Mucosa of rectum (tissue), 2 donors: ENCODE results near the gene ZNF746.

Experiments
- H3K27ac ChIP-seq, 2 donors: one replicate each; pipeline ENCODE4 v1.7.0; 2013; ENCODE audit warnings: inconsistent platforms in 2 of 2, low read depth in 2 of 2, low read length in 2 of 2
- H3K27me3 ChIP-seq, 2 donors: one replicate each; pipeline ENCODE4 v1.7.0; 2013; ENCODE audit warnings: low read length in 2 of 2; ENCODE audit not compliant: control insufficient read depth in 2 of 2, insufficient read depth in 2 of 2
- H3K36me3 ChIP-seq, 2 donors: one replicate each; pipeline ENCODE4 v1.7.0; 2013; ENCODE audit warnings: low read length in 2 of 2; ENCODE audit not compliant: control insufficient read depth in 2 of 2, insufficient read depth in 2 of 2
- H3K4me1 ChIP-seq, 2 donors: one replicate each; pipeline ENCODE4 v1.7.0; 2013; ENCODE audit warnings: low read length in 2 of 2, mild to moderate bottlenecking in 1 of 2; ENCODE audit not compliant: control insufficient read depth in 2 of 2, insufficient read depth in 2 of 2
- H3K4me3 ChIP-seq, 2 donors: one replicate each; pipeline ENCODE4 v1.7.0; 2013; ENCODE audit warnings: low read length in 2 of 2
- H3K9ac ChIP-seq, 2 donors: one replicate each; pipeline ENCODE4 v1.7.0; 2013; ENCODE audit warnings: low read length in 2 of 2, low read depth in 1 of 2, mild to moderate bottlenecking in 1 of 2
- H3K9me3 ChIP-seq, 2 donors: one replicate each; pipeline ENCODE4 v1.7.0; 2013; ENCODE audit warnings: low read length in 2 of 2; ENCODE audit not compliant: control insufficient read depth in 2 of 2
- donor health status: healthy.
- donor health status: Normal muscosa, but diverticular disease.

The ZNF746 gene

GRCh38 chr7:149432121-149432691 is 65.4 kb downstream of the ZNF746 start:
- H3K27ac ChIP-seq: no peak overlapping the region
- no peaks in the 10 kb centered on the region for H3K27me3 ChIP-seq
- no peak overlapping the region for H3K9ac ChIP-seq
- no peaks in the 10 kb centered on the region for H3K4me1 ChIP-seq
- peaks cover 28 to 32% of the 10 kb centered on the region in 2 donors for H3K36me3 ChIP-seq
- H3K9me3 ChIP-seq: no peaks in the 10 kb centered on the region
- no peak overlapping the region for H3K4me3 ChIP-seq

DNA sequence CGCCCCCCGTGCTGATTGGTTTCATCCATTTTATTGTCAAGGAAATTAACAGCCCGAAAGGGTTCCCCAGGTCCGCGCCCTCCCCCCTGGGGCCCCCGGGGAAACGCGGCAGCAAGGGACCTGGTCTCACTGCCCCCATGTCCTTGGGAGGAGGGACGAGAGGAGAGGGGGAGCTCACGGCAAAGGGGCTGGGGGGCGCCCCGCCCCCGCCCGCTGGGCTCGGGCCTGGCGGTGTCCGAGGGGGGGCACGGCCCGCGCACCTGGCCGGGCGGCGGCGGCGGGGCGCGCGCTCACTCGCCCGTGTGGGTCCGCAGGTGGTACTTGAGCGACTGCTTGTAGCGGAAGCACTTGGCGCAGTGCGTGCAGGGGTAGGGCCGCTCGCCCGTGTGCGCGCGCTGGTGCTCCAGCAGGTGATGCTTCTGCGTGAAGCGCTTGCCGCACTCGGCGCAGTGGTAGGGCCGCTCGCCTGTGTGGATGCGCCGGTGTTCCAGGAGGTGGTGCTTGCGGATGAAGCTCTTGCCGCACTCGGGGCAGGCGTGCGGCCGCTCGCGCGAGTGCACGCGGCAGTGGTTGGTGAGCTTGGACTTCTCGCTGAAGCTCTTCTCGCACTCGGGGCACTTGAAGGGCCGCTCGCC is 66.0 kb downstream of the ZNF746 start:
- no peak overlapping the region for H3K9ac ChIP-seq
- H3K36me3 ChIP-seq: peaks cover 28 to 30% of the 10 kb centered on the region in 2 donors
- no peaks in the 10 kb centered on the region for H3K4me1 ChIP-seq
- no peak overlapping the region for H3K4me3 ChIP-seq
- no peaks in the 10 kb centered on the region for H3K27me3 ChIP-seq
- no peaks in the 10 kb centered on the region for H3K9me3 ChIP-seq
- H3K27ac ChIP-seq: no peak overlapping the region

DNA sequence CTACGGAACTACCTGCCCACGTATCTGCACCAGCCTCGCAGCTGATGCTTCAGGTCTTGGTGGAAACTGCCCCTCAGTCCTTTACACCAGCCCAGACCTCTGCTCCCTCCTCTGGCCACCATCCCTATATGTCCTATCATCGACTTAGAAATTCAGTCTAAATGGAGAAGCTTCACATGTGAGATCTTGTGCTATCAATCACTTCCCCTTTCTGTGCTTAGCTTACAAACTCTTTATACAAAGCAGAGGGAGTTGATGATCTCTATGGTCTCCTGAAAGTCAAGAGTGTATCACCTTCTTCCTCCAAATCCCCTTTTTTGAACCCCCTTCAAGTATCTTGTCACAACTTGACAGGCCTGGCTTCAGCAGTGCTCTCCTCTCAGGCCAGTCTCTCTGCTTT is 67.4 kb downstream of the ZNF746 start:
- H3K27me3 ChIP-seq: no peaks in the 10 kb centered on the region
- no peak overlapping the region for H3K4me3 ChIP-seq
- H3K27ac ChIP-seq: no peak overlapping the region
- H3K36me3 ChIP-seq: peaks cover 19 to 21% of the 10 kb centered on the region in 2 donors
- no peak overlapping the region for H3K9ac ChIP-seq
- no peaks in the 10 kb centered on the region for H3K4me1 ChIP-seq
- no peaks in the 10 kb centered on the region for H3K9me3 ChIP-seq

- Histone ChIP-seq H3K27me3 (no peaks in the 10 kb centered on the region), H3K4me1 (peaks cover 2% of the 10 kb centered on the region in 2 donors), H3K27ac (no peak overlapping the region), H3K9ac (no peak overlapping the region), H3K36me3 (peaks cover 14 to 16% of the 10 kb centered on the region in 2 donors), H3K9me3 (no peaks in the 10 kb centered on the region), H3K4me3 (no peak overlapping the region)
Measured at GRCh38 chr7:149427893-149428292, 69.7 kb downstream of the ZNF746 start.

DNA sequence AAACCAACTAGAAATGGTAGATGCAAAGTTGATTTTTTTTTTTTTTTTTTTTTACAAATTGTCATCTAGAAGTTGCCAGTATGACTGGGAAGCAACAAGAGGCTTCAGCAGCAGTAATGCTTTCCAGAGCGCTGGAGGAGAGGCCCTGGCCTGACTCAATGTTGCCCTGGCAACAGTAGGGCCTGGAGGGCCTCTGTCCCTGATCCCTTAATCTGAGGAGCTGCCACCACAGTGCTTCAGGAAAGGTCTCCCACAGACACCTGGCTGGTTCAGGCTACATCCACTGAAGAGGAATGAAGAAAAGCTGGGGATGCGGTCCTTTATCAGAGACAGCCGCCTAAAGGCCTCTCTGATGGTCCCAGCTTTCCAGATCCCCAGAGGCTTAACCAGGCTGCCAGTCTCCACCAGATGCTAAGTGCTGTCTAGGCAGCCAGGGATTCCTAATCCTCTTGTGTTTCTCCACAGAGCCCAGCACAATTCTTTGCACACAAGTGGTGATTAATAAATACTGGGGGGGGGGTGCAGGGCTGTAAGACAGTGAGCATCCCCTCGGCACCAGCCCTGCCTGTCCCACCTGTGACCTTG is 70.4 kb downstream of the ZNF746 start:
- no peak overlapping the region for H3K9ac ChIP-seq
- no peak overlapping the region for H3K4me3 ChIP-seq
- peaks cover 2 to 4% of the 10 kb centered on the region in 2 donors for H3K4me1 ChIP-seq
- no peak overlapping the region for H3K27ac ChIP-seq
- H3K9me3 ChIP-seq: no peaks in the 10 kb centered on the region
- no peaks in the 10 kb centered on the region for H3K27me3 ChIP-seq
- peaks cover 8 to 11% of the 10 kb centered on the region in 2 donors for H3K36me3 ChIP-seq

- peaks cover 2 to 8% of the 10 kb centered on the region in 2 donors for H3K4me1 ChIP-seq
- H3K27me3 ChIP-seq: no peaks in the 10 kb centered on the region
- no peaks in the 10 kb centered on the region for H3K9me3 ChIP-seq
- H3K4me3 ChIP-seq: peak overlapping the region in 1 of 2 donors; percentile 71
- H3K36me3 ChIP-seq: no peaks in the 10 kb centered on the region
- H3K9ac ChIP-seq: no peak overlapping the region
- no peak overlapping the region for H3K27ac ChIP-seq
Measured at GRCh38 chr7:149423449-149424110, 74.0 kb downstream of the ZNF746 start.

- Histone ChIP-seq H3K4me1 (peaks cover 2 to 8% of the 10 kb centered on the region in 2 donors), H3K9ac (peak overlapping the region; percentile 41 to 68)
Measured at GRCh38 chr7:149422914-149423301, 74.7 kb downstream of the ZNF746 start.

More at GRCh38 chr7:149422914-149423301, 74.7 kb downstream of the ZNF746 start:
- Histone ChIP-seq H3K27me3 (no peaks in the 10 kb centered on the region), H3K36me3 (no peaks in the 10 kb centered on the region), H3K4me3 (peak overlapping the region; percentile 60 to 71), H3K27ac (peak overlapping the region; percentile 43 to 56), H3K9me3 (no peaks in the 10 kb centered on the region)
